ENCODE measurements around the gene PPIP5K1. TPM values are rescaled to one million over a fixed set of nuclear protein-coding genes. Genes with fewer than 3 reads are reported as not detected.

PPIP5K1 gene
- total and polyA plus RNA-seq, 2 donors from 2014 or later, result 7.7 to 64.6 TPM

GRCh38 chr15:43508421-43508820, 81.6 kb downstream of the PPIP5K1 start:
- Histone ChIP-seq H3K4me1 (ENCODE audit: control insufficient read depth in 2 of 3, insufficient read depth in 2 of 3, low read depth in 1 of 3, low read length in 3 of 3) (peaks cover 0 to 13% (median 6%) of the 10 kb centered on the region in 3 donors), H3K36me3 (ENCODE audit: control insufficient read depth in 2 of 3, insufficient read depth in 3 of 3, low read length in 3 of 3) (no peaks in the 10 kb centered on the region), H3K9me3 (ENCODE audit: control insufficient read depth in 2 of 3, insufficient read depth in 1 of 3, low read length in 3 of 3) (no peaks in the 10 kb centered on the region), H3K27ac (ENCODE audit: low read depth in 2 of 2, low read length in 2 of 2) (no peak overlapping the region), H3K4me3 (ENCODE audit: low read length in 3 of 3) (no peak overlapping the region), H3K27me3 (ENCODE audit: control insufficient read depth, insufficient read depth, low read length) (no peaks in the 10 kb centered on the region), H3K9ac (ENCODE audit: low read length in 3 of 3) (no peak overlapping the region)
- DNase-seq, result no peak
- intact Hi-C loops (cut with DNase I), result no loop called here
- TF ChIP-seq CTCF (IDR thresholded peaks at IDR 0.05; ENCODE audit: borderline replicate concordance, extremely low read depth, insufficient read depth), result no peak
- FAIRE-seq, result no peak

GRCh38 chr15:43505738-43506137, 84.3 kb downstream of the PPIP5K1 start:
- FAIRE-seq, result no peak

GRCh38 chr15:43499635-43500034, 90.4 kb downstream of the PPIP5K1 start:
- Histone ChIP-seq H3K4me1 (ENCODE audit: control insufficient read depth in 2 of 3, insufficient read depth in 2 of 3, low read depth in 1 of 3, low read length in 3 of 3) (no peaks in the 10 kb centered on the region), H3K27me3 (ENCODE audit: control insufficient read depth, insufficient read depth, low read length) (no peaks in the 10 kb centered on the region), H3K9me3 (ENCODE audit: control insufficient read depth in 2 of 3, insufficient read depth in 1 of 3, low read length in 3 of 3) (no peaks in the 10 kb centered on the region), H3K4me3 (ENCODE audit: low read length in 3 of 3) (no peak overlapping the region), H3K9ac (ENCODE audit: low read length in 3 of 3) (no peak overlapping the region), H3K36me3 (ENCODE audit: control insufficient read depth in 2 of 3, insufficient read depth in 3 of 3, low read length in 3 of 3) (no peaks in the 10 kb centered on the region), H3K27ac (ENCODE audit: low read depth in 2 of 2, low read length in 2 of 2) (no peak overlapping the region)
- intact Hi-C loops (cut with DNase I), result no loop called here
- FAIRE-seq, result no peak
- TF ChIP-seq CTCF (IDR thresholded peaks at IDR 0.05; ENCODE audit: borderline replicate concordance, extremely low read depth, insufficient read depth), result no peak
- DNase-seq, result no peak

More at GRCh38 chr15:43505738-43506137, 84.3 kb downstream of the PPIP5K1 start:
- H3K27ac ChIP-seq (ENCODE audit: low read depth in 2 of 2, low read length in 2 of 2), result no peak overlapping the region
- H3K27me3 ChIP-seq (ENCODE audit: control insufficient read depth, insufficient read depth, low read length), result no peaks in the 10 kb centered on the region
- H3K36me3 ChIP-seq (ENCODE audit: control insufficient read depth in 2 of 3, insufficient read depth in 3 of 3, low read length in 3 of 3), result no peaks in the 10 kb centered on the region
- H3K9ac ChIP-seq (ENCODE audit: low read length in 3 of 3), result no peak overlapping the region
- no peaks in the 10 kb centered on the region for H3K9me3 ChIP-seq (ENCODE audit: control insufficient read depth in 2 of 3, insufficient read depth in 1 of 3, low read length in 3 of 3)
- peaks cover 0 to 6% (median 3%) of the 10 kb centered on the region in 3 donors for H3K4me1 ChIP-seq (ENCODE audit: control insufficient read depth in 2 of 3, insufficient read depth in 2 of 3, low read depth in 1 of 3, low read length in 3 of 3)
- peak in 3 of 5 donors; percentile 29 to 79 (median 55) for DNase-seq
- intact Hi-C loops (cut with DNase I), result no loop called here
- TF ChIP-seq CTCF (IDR thresholded peaks at IDR 0.05; ENCODE audit: borderline replicate concordance, extremely low read depth, insufficient read depth), result no peak
- H3K4me3 ChIP-seq (ENCODE audit: low read length in 3 of 3), result no peak overlapping the region

- intact Hi-C loops (cut with DNase I), result no loop called here
- H3K4me3 ChIP-seq (ENCODE audit: low read length in 3 of 3), result no peak overlapping the region
- DNase-seq, result no peak
- FAIRE-seq, result no peak
- H3K27me3 ChIP-seq (ENCODE audit: control insufficient read depth, insufficient read depth, low read length), result no peaks in the 10 kb centered on the region
- no peak overlapping the region for H3K27ac ChIP-seq (ENCODE audit: low read depth in 2 of 2, low read length in 2 of 2)
- no peak overlapping the region for H3K9ac ChIP-seq (ENCODE audit: low read length in 3 of 3)
- no peak for TF ChIP-seq CTCF (IDR thresholded peaks at IDR 0.05; ENCODE audit: borderline replicate concordance, extremely low read depth, insufficient read depth)
- H3K4me1 ChIP-seq (ENCODE audit: control insufficient read depth in 2 of 3, insufficient read depth in 2 of 3, low read depth in 1 of 3, low read length in 3 of 3), result no peaks in the 10 kb centered on the region
- H3K36me3 ChIP-seq (ENCODE audit: control insufficient read depth in 2 of 3, insufficient read depth in 3 of 3, low read length in 3 of 3), result no peaks in the 10 kb centered on the region
- no peaks in the 10 kb centered on the region for H3K9me3 ChIP-seq (ENCODE audit: control insufficient read depth in 2 of 3, insufficient read depth in 1 of 3, low read length in 3 of 3)
Measured at GRCh38 chr15:43498990-43499389, 91.0 kb downstream of the PPIP5K1 start.
